ENCODE results near the gene CCR1. TPM values are rescaled to one million over a fixed set of nuclear protein-coding genes. Genes with fewer than 3 reads are reported as not detected.

The CCR1 gene
- total and polyA plus RNA-seq, 7 donors: 0.47 to 4.0 (median 1.0) TPM

GRCh38 chr3:46187876-46188275 is 20.2 kb downstream of the CCR1 start:
- H3K27ac ChIP-seq: no peak overlapping the region
- no peak for DNase-seq
- intact Hi-C loops (cut with DNase I): no loop called here
- no peak overlapping the region for H3K4me3 ChIP-seq
- H3K4me1 ChIP-seq: no peaks in the 10 kb centered on the region
- 78 to 84% (median 79%) methylated on average over 2 of the region's 2 CpGs for WGBS, 3 donors
- no peak for TF ChIP-seq CTCF (IDR thresholded peaks at IDR 0.05)
- ATAC-seq: no peak
- H3K36me3 ChIP-seq (ENCODE audit: insufficient read depth in 1 of 2, low read depth in 1 of 2): no peaks in the 10 kb centered on the region
- no peaks in the 10 kb centered on the region for H3K27me3 ChIP-seq (ENCODE audit: insufficient read depth in 3 of 3, low read length in 2 of 3)
- H3K9me3 ChIP-seq: no peaks in the 10 kb centered on the region

GRCh38 chr3:46187341-46187700 is 20.8 kb downstream of the CCR1 start:
- intact Hi-C loops (cut with DNase I): no loop called here
- Histone ChIP-seq H3K27me3 (ENCODE audit: insufficient read depth in 3 of 3, low read length in 2 of 3) (no peaks in the 10 kb centered on the region), H3K4me1 (no peaks in the 10 kb centered on the region), H3K27ac (no peak overlapping the region), H3K9me3 (no peaks in the 10 kb centered on the region), H3K36me3 (ENCODE audit: insufficient read depth in 1 of 2, low read depth in 1 of 2) (no peaks in the 10 kb centered on the region), H3K4me3 (no peak overlapping the region)
- ATAC-seq: no peak
- 91 to 95% (median 95%) methylated on average over 2 of the region's 2 CpGs for WGBS, 3 donors
- TF ChIP-seq CTCF (IDR thresholded peaks at IDR 0.05): no peak
- DNase-seq: no peak

- intact Hi-C loops (cut with DNase I): no loop called here
- Histone ChIP-seq H3K36me3 (ENCODE audit: insufficient read depth in 1 of 2, low read depth in 1 of 2) (no peaks in the 10 kb centered on the region), H3K4me1 (no peaks in the 10 kb centered on the region), H3K27ac (no peak overlapping the region), H3K27me3 (ENCODE audit: insufficient read depth in 3 of 3, low read length in 2 of 3) (no peaks in the 10 kb centered on the region), H3K4me3 (no peak overlapping the region), H3K9me3 (no peaks in the 10 kb centered on the region)
- WGBS, 3 donors: 67 to 83% (median 73%) methylated on average over 3 of the region's 3 CpGs
- ATAC-seq (no peak), DNase-seq (no peak)
- no peak for TF ChIP-seq CTCF (IDR thresholded peaks at IDR 0.05)
Observed at GRCh38 chr3:46186471-46187340, 21.4 kb downstream of the CCR1 start.

- Histone ChIP-seq H3K9me3 (no peaks in the 10 kb centered on the region), H3K27ac (no peak overlapping the region), H3K36me3 (ENCODE audit: insufficient read depth in 1 of 2, low read depth in 1 of 2) (no peaks in the 10 kb centered on the region), H3K4me3 (no peak overlapping the region), H3K4me1 (no peaks in the 10 kb centered on the region), H3K27me3 (ENCODE audit: insufficient read depth in 3 of 3, low read length in 2 of 3) (no peaks in the 10 kb centered on the region)
- intact Hi-C loops (cut with DNase I): no loop called here
- 80 to 94% (median 93%) methylated on average over 1 of the region's 1 CpG for WGBS, 3 donors
- TF ChIP-seq CTCF (IDR thresholded peaks at IDR 0.05): no peak
- no peak for DNase-seq
- no peak for ATAC-seq
Observed at GRCh38 chr3:46184469-46184868, 23.6 kb downstream of the CCR1 start.

GRCh38 chr3:46183330-46183729 is 24.8 kb downstream of the CCR1 start:
- no peaks in the 10 kb centered on the region for H3K27me3 ChIP-seq (ENCODE audit: insufficient read depth in 3 of 3, low read length in 2 of 3)
- no peaks in the 10 kb centered on the region for H3K4me1 ChIP-seq
- no peak for DNase-seq
- no peaks in the 10 kb centered on the region for H3K36me3 ChIP-seq (ENCODE audit: insufficient read depth in 1 of 2, low read depth in 1 of 2)
- no peak overlapping the region for H3K4me3 ChIP-seq
- no peak for ATAC-seq
- no peaks in the 10 kb centered on the region for H3K9me3 ChIP-seq
- WGBS, 3 donors: 66 to 69% (median 68%) methylated on average over 5 of the region's 5 CpGs
- no peak for TF ChIP-seq CTCF (IDR thresholded peaks at IDR 0.05)
- intact Hi-C loops (cut with DNase I): no loop called here
- H3K27ac ChIP-seq: no peak overlapping the region

Data from psoas muscle (tissue), 8 donors.